HEK293 (cell line): ENCODE measurements around the gene WASF2.

ENCODE experiments used
- KLF7 ChIP-seq: fragments of 450-650 bp; formaldehyde crosslinking; IDR thresholded peaks from 2 replicates; pipeline ENCODE4 v1.5.1; 2016; ENCODE audit warnings: missing biosample characterization, missing genetic modification characterization, borderline replicate concordance
- OSR2 ChIP-seq: fragments of 450-650 bp; formaldehyde crosslinking; IDR thresholded peaks from 2 replicates; pipeline ENCODE4 v1.5.1; 2016; ENCODE audit warnings: missing biosample characterization, missing genetic modification characterization
- SALL2 ChIP-seq: fragments of 450-650 bp; formaldehyde crosslinking; IDR thresholded peaks from 2 replicates; pipeline ENCODE4 v1.5.0; 2017; ENCODE audit warnings: missing biosample characterization, mild to moderate bottlenecking, missing genetic modification characterization, borderline replicate concordance
- WT1 ChIP-seq: fragments of 450-650 bp; formaldehyde crosslinking; IDR thresholded peaks from 2 replicates; pipeline ENCODE4 v1.5.1; 2016; ENCODE audit warnings: missing biosample characterization, missing genetic modification characterization
- ZIC2 ChIP-seq: fragments of 450-650 bp; formaldehyde crosslinking; IDR thresholded peaks from 2 replicates; pipeline ENCODE4 v1.5.1; 2016; ENCODE audit warnings: missing biosample characterization, missing genetic modification characterization
- ZNF132 ChIP-seq: fragments of 450-650 bp; formaldehyde crosslinking; IDR thresholded peaks from 2 replicates; pipeline ENCODE4 v1.5.1; 2017; ENCODE audit warnings: missing biosample characterization, missing genetic modification characterization, borderline replicate concordance
- ZNF221 ChIP-seq: fragments of 450-650 bp; formaldehyde crosslinking; IDR thresholded peaks from 2 replicates; pipeline ENCODE4 v1.5.1; 2017; ENCODE audit warnings: missing biosample characterization, missing genetic modification characterization, borderline replicate concordance
- ZNF335 ChIP-seq: fragments of 450-650 bp; formaldehyde crosslinking; conservative IDR thresholded peaks from 2 replicates; pipeline ENCODE4 v1.5.1; 2016; ENCODE audit warnings: missing biosample characterization, missing genetic modification characterization
- ZNF341 ChIP-seq: fragments of 450-650 bp; formaldehyde crosslinking; IDR thresholded peaks from 2 replicates; pipeline ENCODE4; 2016; ENCODE audit warnings: low read depth, missing biosample characterization, missing genetic modification characterization
- ZNF433 ChIP-seq: fragments of 450-650 bp; formaldehyde crosslinking; IDR thresholded peaks from 2 replicates; pipeline ENCODE4 v1.5.1; 2016; ENCODE audit warnings: missing biosample characterization, missing genetic modification characterization, low read depth
- ZNF501 ChIP-seq: fragments of 450-650 bp; formaldehyde crosslinking; IDR thresholded peaks from 2 replicates; pipeline ENCODE4 v1.5.1; 2016; ENCODE audit warnings: missing biosample characterization, missing genetic modification characterization
- ZNF530 ChIP-seq: fragments of 450-650 bp; formaldehyde crosslinking; IDR thresholded peaks from 2 replicates; pipeline ENCODE4 v1.5.1; 2016; ENCODE audit warnings: low read depth, missing biosample characterization, missing genetic modification characterization
- ZNF623 ChIP-seq: fragments of 450-650 bp; formaldehyde crosslinking; IDR thresholded peaks from 2 replicates; pipeline ENCODE4 v1.5.1; 2016; ENCODE audit warnings: missing biosample characterization, missing genetic modification characterization
- ZNF629 ChIP-seq: fragments of 450-650 bp; formaldehyde crosslinking; IDR thresholded peaks from 2 replicates; pipeline ENCODE4 v1.5.1; 2017; ENCODE audit warnings: missing biosample characterization, missing genetic modification characterization
- ZNF76 ChIP-seq: fragments of 450-650 bp; formaldehyde crosslinking; IDR thresholded peaks from 2 replicates; pipeline ENCODE4; 2016; ENCODE audit warnings: low read depth, missing biosample characterization, missing genetic modification characterization, borderline replicate concordance
- ZNF791 ChIP-seq: fragments of 450-650 bp; formaldehyde crosslinking; IDR thresholded peaks from 2 replicates; pipeline ENCODE4 v1.5.1; 2016; ENCODE audit warnings: missing biosample characterization, missing genetic modification characterization
- ZNF843 ChIP-seq: fragments of 450-650 bp; formaldehyde crosslinking; IDR thresholded peaks from 2 replicates; pipeline ENCODE4 v1.5.1; 2016; ENCODE audit warnings: missing biosample characterization, missing genetic modification characterization
- ZSCAN16 ChIP-seq: fragments of 450-650 bp; formaldehyde crosslinking; IDR thresholded peaks from 2 replicates; pipeline ENCODE4 v1.5.1; 2016; ENCODE audit warnings: missing biosample characterization, missing genetic modification characterization
- TF ChIP-seq, protein P1 (sequence below): fragments of 450-650 bp; formaldehyde crosslinking; IDR thresholded peaks from 2 replicates; pipeline ENCODE4 v1.5.1; 2017; ENCODE audit warnings: missing biosample characterization, missing genetic modification characterization
- TF ChIP-seq, protein P2 (sequence below): fragments of 450-650 bp; formaldehyde crosslinking; IDR thresholded peaks from 2 replicates; pipeline ENCODE4 v1.5.1; 2016; ENCODE audit warnings: missing biosample characterization, missing genetic modification characterization
- TF ChIP-seq, protein P3 (sequence below): fragments of 450-650 bp; formaldehyde crosslinking; IDR thresholded peaks from 2 replicates; pipeline ENCODE4 v1.5.1; 2017; ENCODE audit warnings: missing biosample characterization, missing genetic modification characterization
- TF ChIP-seq, protein P4 (sequence below): fragments of 450-650 bp; formaldehyde crosslinking; IDR thresholded peaks from 2 replicates; pipeline ENCODE4 v1.5.1; 2016; ENCODE audit warnings: missing biosample characterization, missing genetic modification characterization
- TF ChIP-seq, protein P5 (sequence below): fragments of 450-650 bp; IDR thresholded peaks from 2 replicates; pipeline ENCODE4 v1.5.1; 2018; ENCODE audit warnings: missing biosample characterization, missing genetic modification characterization
- TF ChIP-seq, protein P6 (sequence below): fragments of 450-650 bp; formaldehyde crosslinking; IDR thresholded peaks from 2 replicates; pipeline ENCODE4 v1.5.1; 2017; ENCODE audit warnings: missing biosample characterization, missing genetic modification characterization
- TF ChIP-seq, protein P7 (sequence below): fragments of 450-650 bp; formaldehyde crosslinking; IDR thresholded peaks from 2 replicates; pipeline ENCODE4 v1.5.1; 2016; ENCODE audit warnings: missing biosample characterization, missing genetic modification characterization

Gene WASF2

DNA sequence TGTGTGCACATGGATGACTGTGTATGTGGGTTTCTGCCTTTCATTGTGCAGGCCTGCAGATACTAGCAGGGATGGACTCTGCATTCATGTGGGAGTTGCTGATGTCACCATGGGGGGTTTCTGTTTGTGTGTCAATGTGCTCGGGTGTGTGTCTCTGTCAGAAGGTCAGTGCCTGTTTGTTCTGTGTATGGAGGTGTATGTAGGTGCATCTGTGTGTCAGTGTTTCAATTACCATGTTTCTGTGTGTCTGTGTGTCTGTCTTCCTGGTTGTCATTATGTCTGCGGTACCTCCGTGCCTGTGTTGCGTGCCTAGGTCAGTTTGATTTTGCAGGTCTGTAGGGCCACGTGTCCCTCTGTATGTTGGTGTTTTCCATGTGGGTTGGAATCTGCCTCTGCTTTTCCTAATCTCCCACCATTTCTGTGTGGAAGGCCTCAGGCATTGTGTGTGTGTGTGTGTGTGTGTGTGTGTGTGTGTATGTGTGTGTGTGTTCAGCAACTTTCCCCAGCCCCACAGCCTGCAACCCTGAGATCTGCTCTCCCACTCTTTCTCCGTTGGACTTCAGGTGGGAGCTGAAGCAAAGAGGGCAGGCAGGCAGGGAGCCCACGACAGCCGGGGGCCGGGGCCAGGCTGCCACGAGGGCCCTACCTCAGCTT, 36.7 kb upstream of the WASF2 start (continued):
- TF ChIP-seq, protein P1, sequence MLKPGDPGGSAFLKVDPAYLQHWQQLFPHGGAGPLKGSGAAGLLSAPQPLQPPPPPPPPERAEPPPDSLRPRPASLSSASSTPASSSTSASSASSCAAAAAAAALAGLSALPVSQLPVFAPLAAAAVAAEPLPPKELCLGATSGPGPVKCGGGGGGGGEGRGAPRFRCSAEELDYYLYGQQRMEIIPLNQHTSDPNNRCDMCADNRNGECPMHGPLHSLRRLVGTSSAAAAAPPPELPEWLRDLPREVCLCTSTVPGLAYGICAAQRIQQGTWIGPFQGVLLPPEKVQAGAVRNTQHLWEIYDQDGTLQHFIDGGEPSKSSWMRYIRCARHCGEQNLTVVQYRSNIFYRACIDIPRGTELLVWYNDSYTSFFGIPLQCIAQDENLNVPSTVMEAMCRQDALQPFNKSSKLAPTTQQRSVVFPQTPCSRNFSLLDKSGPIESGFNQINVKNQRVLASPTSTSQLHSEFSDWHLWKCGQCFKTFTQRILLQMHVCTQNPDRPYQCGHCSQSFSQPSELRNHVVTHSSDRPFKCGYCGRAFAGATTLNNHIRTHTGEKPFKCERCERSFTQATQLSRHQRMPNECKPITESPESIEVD (tag by site-specific recombination) = no peak
- TF ChIP-seq ZNF341 (tag by site-specific recombination) = no peak
- TF ChIP-seq KLF7 (tag by site-specific recombination) = no peak; the same call in 1 of the 2 replicates
- TF ChIP-seq WT1 = peak; percentile 57
- TF ChIP-seq ZNF843 = no peak
- TF ChIP-seq ZNF76 = no peak
- TF ChIP-seq, protein P2, sequence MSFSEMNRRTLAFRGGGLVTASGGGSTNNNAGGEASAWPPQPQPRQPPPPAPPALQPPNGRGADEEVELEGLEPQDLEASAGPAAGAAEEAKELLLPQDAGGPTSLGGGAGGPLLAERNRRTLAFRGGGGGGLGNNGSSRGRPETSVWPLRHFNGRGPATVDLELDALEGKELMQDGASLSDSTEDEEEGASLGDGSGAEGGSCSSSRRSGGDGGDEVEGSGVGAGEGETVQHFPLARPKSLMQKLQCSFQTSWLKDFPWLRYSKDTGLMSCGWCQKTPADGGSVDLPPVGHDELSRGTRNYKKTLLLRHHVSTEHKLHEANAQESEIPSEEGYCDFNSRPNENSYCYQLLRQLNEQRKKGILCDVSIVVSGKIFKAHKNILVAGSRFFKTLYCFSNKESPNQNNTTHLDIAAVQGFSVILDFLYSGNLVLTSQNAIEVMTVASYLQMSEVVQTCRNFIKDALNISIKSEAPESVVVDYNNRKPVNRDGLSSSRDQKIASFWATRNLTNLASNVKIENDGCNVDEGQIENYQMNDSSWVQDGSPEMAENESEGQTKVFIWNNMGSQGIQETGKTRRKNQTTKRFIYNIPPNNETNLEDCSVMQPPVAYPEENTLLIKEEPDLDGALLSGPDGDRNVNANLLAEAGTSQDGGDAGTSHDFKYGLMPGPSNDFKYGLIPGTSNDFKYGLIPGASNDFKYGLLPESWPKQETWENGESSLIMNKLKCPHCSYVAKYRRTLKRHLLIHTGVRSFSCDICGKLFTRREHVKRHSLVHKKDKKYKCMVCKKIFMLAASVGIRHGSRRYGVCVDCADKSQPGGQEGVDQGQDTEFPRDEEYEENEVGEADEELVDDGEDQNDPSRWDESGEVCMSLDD = no peak; the same call in 1 of the 2 replicates
- TF ChIP-seq ZNF501 (tag by site-specific recombination) = no peak
- TF ChIP-seq ZNF623 (tag by site-specific recombination) = no peak
- TF ChIP-seq ZNF221 = no peak
- TF ChIP-seq ZNF530 (tag by site-specific recombination) = no peak
- no peak; the same call in 1 of the 2 replicates for TF ChIP-seq OSR2 (tag by site-specific recombination)
- TF ChIP-seq, protein P3, sequence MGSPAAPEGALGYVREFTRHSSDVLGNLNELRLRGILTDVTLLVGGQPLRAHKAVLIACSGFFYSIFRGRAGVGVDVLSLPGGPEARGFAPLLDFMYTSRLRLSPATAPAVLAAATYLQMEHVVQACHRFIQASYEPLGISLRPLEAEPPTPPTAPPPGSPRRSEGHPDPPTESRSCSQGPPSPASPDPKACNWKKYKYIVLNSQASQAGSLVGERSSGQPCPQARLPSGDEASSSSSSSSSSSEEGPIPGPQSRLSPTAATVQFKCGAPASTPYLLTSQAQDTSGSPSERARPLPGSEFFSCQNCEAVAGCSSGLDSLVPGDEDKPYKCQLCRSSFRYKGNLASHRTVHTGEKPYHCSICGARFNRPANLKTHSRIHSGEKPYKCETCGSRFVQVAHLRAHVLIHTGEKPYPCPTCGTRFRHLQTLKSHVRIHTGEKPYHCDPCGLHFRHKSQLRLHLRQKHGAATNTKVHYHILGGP (tag by site-specific recombination) = no peak
- TF ChIP-seq, protein P4, sequence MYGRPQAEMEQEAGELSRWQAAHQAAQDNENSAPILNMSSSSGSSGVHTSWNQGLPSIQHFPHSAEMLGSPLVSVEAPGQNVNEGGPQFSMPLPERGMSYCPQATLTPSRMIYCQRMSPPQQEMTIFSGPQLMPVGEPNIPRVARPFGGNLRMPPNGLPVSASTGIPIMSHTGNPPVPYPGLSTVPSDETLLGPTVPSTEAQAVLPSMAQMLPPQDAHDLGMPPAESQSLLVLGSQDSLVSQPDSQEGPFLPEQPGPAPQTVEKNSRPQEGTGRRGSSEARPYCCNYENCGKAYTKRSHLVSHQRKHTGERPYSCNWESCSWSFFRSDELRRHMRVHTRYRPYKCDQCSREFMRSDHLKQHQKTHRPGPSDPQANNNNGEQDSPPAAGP = no peak
- TF ChIP-seq, protein P5, sequence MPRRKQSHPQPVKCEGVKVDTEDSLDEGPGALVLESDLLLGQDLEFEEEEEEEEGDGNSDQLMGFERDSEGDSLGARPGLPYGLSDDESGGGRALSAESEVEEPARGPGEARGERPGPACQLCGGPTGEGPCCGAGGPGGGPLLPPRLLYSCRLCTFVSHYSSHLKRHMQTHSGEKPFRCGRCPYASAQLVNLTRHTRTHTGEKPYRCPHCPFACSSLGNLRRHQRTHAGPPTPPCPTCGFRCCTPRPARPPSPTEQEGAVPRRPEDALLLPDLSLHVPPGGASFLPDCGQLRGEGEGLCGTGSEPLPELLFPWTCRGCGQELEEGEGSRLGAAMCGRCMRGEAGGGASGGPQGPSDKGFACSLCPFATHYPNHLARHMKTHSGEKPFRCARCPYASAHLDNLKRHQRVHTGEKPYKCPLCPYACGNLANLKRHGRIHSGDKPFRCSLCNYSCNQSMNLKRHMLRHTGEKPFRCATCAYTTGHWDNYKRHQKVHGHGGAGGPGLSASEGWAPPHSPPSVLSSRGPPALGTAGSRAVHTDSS (tag by site-specific recombination) = no peak
- no peak for TF ChIP-seq ZIC2 (tag by site-specific recombination)
- TF ChIP-seq ZNF335 (tag by site-specific recombination) = no peak; the same call in 1 of the 2 replicates
- TF ChIP-seq ZNF433 = no peak
- TF ChIP-seq ZSCAN16 (tag by site-specific recombination) = no peak
- TF ChIP-seq ZNF629 (tag by site-specific recombination) = no peak
- no peak; the same call in 1 of the 2 replicates for TF ChIP-seq SALL2
- TF ChIP-seq, protein P6, sequence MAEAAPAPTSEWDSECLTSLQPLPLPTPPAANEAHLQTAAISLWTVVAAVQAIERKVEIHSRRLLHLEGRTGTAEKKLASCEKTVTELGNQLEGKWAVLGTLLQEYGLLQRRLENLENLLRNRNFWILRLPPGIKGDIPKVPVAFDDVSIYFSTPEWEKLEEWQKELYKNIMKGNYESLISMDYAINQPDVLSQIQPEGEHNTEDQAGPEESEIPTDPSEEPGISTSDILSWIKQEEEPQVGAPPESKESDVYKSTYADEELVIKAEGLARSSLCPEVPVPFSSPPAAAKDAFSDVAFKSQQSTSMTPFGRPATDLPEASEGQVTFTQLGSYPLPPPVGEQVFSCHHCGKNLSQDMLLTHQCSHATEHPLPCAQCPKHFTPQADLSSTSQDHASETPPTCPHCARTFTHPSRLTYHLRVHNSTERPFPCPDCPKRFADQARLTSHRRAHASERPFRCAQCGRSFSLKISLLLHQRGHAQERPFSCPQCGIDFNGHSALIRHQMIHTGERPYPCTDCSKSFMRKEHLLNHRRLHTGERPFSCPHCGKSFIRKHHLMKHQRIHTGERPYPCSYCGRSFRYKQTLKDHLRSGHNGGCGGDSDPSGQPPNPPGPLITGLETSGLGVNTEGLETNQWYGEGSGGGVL = no peak
- no peak for TF ChIP-seq ZNF791 (tag by site-specific recombination)
- no peak for TF ChIP-seq ZNF132 (tag by site-specific recombination)
- TF ChIP-seq, protein P7, sequence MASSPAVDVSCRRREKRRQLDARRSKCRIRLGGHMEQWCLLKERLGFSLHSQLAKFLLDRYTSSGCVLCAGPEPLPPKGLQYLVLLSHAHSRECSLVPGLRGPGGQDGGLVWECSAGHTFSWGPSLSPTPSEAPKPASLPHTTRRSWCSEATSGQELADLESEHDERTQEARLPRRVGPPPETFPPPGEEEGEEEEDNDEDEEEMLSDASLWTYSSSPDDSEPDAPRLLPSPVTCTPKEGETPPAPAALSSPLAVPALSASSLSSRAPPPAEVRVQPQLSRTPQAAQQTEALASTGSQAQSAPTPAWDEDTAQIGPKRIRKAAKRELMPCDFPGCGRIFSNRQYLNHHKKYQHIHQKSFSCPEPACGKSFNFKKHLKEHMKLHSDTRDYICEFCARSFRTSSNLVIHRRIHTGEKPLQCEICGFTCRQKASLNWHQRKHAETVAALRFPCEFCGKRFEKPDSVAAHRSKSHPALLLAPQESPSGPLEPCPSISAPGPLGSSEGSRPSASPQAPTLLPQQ (tag by site-specific recombination) = peak; percentile 11; the same call in 1 of the 2 replicates
